CD4-positive, alpha-beta T cell (primary cell): Measurements from ENCODE around the gene PADI4. TPM values are rescaled to one million over a fixed set of nuclear protein-coding genes. Genes with fewer than 3 reads are reported as not detected.
"Not testable (repeated sequence)": the region's sequence is repeated elsewhere in the genome, so short reads cannot be mapped to it uniquely, and the experiment has no call there.

Experiments
- ATAC-seq: fragments of 200-7000 bp; cut with Tn5 transposase; one replicate; pipeline ENCODE4 v1.10.0; 2022; ENCODE audit warnings: mild to moderate bottlenecking; ENCODE audit not compliant: poor library complexity
- CTCF ChIA-PET: fragments of 350-600 bp; sonication (Branson Sonifier 250); formaldehyde crosslinking; loops from one replicate; lab custom pipeline; 2021; ENCODE audit warnings: antibody characterized with exemption, inconsistent platforms; lab: Charles Lee
- POLR2A ChIA-PET: fragments of 350-600 bp; sonication (Branson Sonifier 250); formaldehyde crosslinking; loops from one replicate; lab custom pipeline; 2021; ENCODE audit warnings: antibody characterized with exemption, inconsistent platforms; lab: Charles Lee
- DNase-seq, 14 experiments: peaks; one replicate each; pipeline ENCODE4 v3.0.0-alpha.2; 2013 to 2020; ENCODE audit warnings: mixed read lengths in 2 of 14
- H3K27ac ChIP-seq, 2 donors: one replicate each; pipeline versions ENCODE4 v1.5.1 to v1.7.0; 2013; ENCODE audit warnings: low read length in 2 of 2, low read depth in 1 of 2, mild to moderate bottlenecking in 1 of 2
- H3K27me3 ChIP-seq, 2 experiments: 1 replicate in 1 of 2; 2 replicates in 1 of 2; pipeline versions ENCODE4 v1.6.1 to v1.7.0; 2013; ENCODE audit warnings: low read length in 2 of 2, control low read depth in 1 of 2, mild to moderate bottlenecking in 1 of 2, moderate library complexity in 1 of 2; ENCODE audit not compliant: insufficient read depth in 2 of 2, control insufficient read depth in 1 of 2
- H3K36me3 ChIP-seq: one replicate; pipeline ENCODE4 v1.6.1; 2013; ENCODE audit warnings: low read length, control low read depth; ENCODE audit not compliant: insufficient read depth
- H3K4me1 ChIP-seq: one replicate; pipeline ENCODE4 v1.6.1; 2013; ENCODE audit warnings: low read length, control low read depth; ENCODE audit not compliant: insufficient read depth
- H3K4me3 ChIP-seq: one replicate; pipeline ENCODE4 v1.5.1; 2013; ENCODE audit warnings: mild to moderate bottlenecking, low read length, moderate library complexity
- H3K9me3 ChIP-seq, 2 experiments: 1 replicate in 1 of 2; 2 replicates in 1 of 2; pipeline versions ENCODE4 v1.6.1 to v1.7.0; 2013; ENCODE audit warnings: low read length in 2 of 2, mild to moderate bottlenecking in 2 of 2, control low read depth in 1 of 2, moderate library complexity in 1 of 2; ENCODE audit not compliant: control insufficient read depth in 1 of 2, insufficient read depth in 1 of 2
- H3K27ac Mint-ChIP-seq: one replicate; pipeline ENCODE4 v1.8.0; 2020; ENCODE audit warnings: mixed read lengths
- H3K27me3 Mint-ChIP-seq: one replicate; pipeline ENCODE4 v1.8.0; 2021; ENCODE audit warnings: mixed read lengths
- H3K36me3 Mint-ChIP-seq: one replicate; pipeline ENCODE4 v1.8.0; 2021; ENCODE audit warnings: low read depth, mixed read lengths
- H3K4me1 Mint-ChIP-seq: one replicate; pipeline ENCODE4 v1.8.0; 2021; ENCODE audit warnings: low read depth, mixed read lengths
- H3K4me3 Mint-ChIP-seq: one replicate; pipeline ENCODE4 v1.8.0; 2020; ENCODE audit warnings: mild to moderate bottlenecking, mixed read lengths
- H3K9me3 Mint-ChIP-seq: one replicate; pipeline ENCODE4 v1.8.0; 2020; ENCODE audit warnings: mixed read lengths
- intact Hi-C, 2 experiments: fragments of 100-400 bp; cut with DNase I in 1 of 2; cut with micrococcal nuclease in 1 of 2; formaldehyde crosslinking; loops; one replicate each; pipeline versions ENCODE4 v1.15.1 to v1.9.0; 2023 to 2025; cut with DNase I, micrococcal nuclease
- total RNA-seq, 174 experiments: library from RNA in 2 of 174; stranded (reverse) in 2 of 174; gene quantifications; one replicate each; pipeline ENCODE4 v1.2.3 and lab custom pipeline; 2021 to 2026
- TF ChIP-seq, protein P1 (sequence below): fragments of 200-600 bp; IDR thresholded peaks from one replicate; pipeline ENCODE4 v1.8.0; 2022; ENCODE audit warnings: antibody characterized with exemption, mild to moderate bottlenecking

The PADI4 gene
- total RNA-seq, 2 experiments from 2014 or later: 0.41 to 0.75 TPM

DNA sequence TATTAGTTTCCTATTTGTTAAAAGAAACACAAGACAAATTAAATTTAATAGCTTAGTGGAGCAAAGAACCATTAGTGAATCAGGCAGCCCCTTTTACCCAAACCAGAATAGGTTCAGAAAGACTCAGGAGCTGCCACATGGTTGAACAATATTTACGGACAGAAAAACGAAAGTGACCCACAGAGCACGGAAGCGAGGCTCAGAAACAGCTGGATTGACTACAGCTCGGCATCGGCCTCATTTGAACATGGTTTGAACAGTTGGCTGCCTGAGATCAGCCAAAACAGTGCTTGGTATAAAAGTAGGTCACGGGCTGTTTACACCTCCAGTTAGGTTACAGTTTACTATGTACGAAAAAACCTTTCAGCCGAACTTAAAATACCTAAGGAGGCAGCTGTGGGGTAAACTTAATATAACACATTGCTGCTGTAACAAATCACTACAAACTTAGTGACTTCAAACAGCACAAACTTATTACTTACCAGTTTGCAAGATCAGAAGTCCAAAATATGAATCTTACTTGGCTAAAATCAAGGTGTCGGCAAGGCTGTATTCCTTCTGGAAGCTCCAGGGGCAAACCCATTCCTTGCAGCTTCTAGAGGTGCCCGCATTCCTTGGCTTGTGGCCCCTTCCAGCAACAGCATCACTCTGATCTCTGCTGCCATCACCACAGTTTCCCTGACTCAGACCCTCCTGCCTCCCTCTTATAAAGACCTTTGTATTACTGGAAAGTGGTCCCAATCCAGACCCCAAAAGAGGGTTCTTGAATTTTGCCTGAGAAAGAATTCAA, 11.8 kb downstream of the PADI4 start:
- Mint-ChIP-seq H3K27me3 (no peaks in the 10 kb centered on the region), H3K36me3 (no peaks in the 10 kb centered on the region), H3K27ac (no peak overlapping the region), H3K4me1 (no peaks in the 10 kb centered on the region), H3K4me3 (no peak overlapping the region), H3K9me3 (peaks cover 2% of the 10 kb centered on the region)
- ChIA-PET POLR2A (interaction anchor here (0.6 kb wide), 1 partner anchor 158 kb away, joined by 3 read pairs; no protein-coding TSS in a partner anchor), CTCF (no interaction called here)
- DNase-seq (no peak), ATAC-seq (no peak)
- no peak overlapping the region for H3K27ac ChIP-seq
- TF ChIP-seq, protein P1, sequence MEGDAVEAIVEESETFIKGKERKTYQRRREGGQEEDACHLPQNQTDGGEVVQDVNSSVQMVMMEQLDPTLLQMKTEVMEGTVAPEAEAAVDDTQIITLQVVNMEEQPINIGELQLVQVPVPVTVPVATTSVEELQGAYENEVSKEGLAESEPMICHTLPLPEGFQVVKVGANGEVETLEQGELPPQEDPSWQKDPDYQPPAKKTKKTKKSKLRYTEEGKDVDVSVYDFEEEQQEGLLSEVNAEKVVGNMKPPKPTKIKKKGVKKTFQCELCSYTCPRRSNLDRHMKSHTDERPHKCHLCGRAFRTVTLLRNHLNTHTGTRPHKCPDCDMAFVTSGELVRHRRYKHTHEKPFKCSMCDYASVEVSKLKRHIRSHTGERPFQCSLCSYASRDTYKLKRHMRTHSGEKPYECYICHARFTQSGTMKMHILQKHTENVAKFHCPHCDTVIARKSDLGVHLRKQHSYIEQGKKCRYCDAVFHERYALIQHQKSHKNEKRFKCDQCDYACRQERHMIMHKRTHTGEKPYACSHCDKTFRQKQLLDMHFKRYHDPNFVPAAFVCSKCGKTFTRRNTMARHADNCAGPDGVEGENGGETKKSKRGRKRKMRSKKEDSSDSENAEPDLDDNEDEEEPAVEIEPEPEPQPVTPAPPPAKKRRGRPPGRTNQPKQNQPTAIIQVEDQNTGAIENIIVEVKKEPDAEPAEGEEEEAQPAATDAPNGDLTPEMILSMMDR: no peak
- intact Hi-C loops: no loop called here
- H3K27me3 ChIP-seq: no peaks in the 10 kb centered on the region
- no peaks in the 10 kb centered on the region for H3K36me3 ChIP-seq
- no peaks in the 10 kb centered on the region for H3K9me3 ChIP-seq
- no peaks in the 10 kb centered on the region for H3K4me1 ChIP-seq
- H3K4me3 ChIP-seq: no peak overlapping the region

DNA sequence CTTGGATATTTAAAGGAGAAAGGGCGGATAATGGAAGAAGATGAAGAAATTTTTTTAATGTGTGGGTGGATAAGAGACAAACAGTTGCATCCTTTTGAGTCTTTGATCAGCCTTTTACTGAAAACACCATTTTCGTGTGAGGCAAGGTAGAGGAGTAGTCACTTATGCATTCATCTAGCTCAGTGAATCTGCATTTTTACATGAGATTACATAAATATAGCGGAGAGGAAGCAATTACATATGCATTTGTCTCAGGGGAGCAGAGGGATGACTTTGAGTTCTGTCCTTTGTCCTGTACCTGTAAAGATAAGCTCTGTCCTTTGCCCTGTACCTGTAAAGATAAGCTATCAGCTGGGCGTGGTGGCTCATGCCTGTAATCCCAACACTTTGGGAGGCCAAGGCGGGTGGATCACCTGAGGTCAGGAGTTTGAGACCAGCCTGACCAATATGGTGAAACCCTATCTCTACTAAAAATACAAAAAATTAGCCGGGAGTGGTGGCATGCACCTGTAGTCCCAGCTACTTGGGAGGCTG, 13.9 kb downstream of the PADI4 start:
- H3K27me3 ChIP-seq, H3K36me3 Mint-ChIP-seq, H3K27ac ChIP-seq, H3K4me1 Mint-ChIP-seq, H3K4me3 ChIP-seq, POLR2A ChIA-PET, H3K27ac Mint-ChIP-seq, CTCF ChIA-PET, H3K27me3 Mint-ChIP-seq, H3K4me1 ChIP-seq, intact Hi-C loops, H3K9me3 Mint-ChIP-seq, H3K4me3 Mint-ChIP-seq, H3K36me3 ChIP-seq, DNase-seq, ATAC-seq, H3K9me3 ChIP-seq: not testable (repeated sequence)

DNA sequence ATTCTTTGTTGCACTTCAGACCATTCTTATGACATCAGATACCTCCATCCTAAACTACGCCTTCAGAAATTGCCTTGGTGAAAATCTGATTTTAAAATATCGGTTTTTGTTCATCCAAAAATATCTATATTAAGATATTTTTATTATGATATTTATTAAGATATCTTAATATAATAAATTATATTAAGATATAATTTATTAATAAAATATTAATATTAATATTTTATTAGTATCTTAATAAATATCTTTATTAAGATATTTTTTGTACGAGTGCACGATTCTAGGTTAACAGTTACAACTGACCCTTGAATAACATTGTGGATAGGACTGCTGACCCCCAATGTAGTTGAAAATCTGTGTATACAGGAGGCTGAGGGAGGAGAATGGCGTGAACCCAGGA, 20.9 kb downstream of the PADI4 start:
- POLR2A ChIA-PET: no interaction called here
- peaks cover 32% of the 10 kb centered on the region for H3K27me3 Mint-ChIP-seq
- H3K27me3 ChIP-seq: peaks cover 5% of the 10 kb centered on the region in 2 experiments
- H3K4me1 Mint-ChIP-seq: no peaks in the 10 kb centered on the region
- H3K4me1 ChIP-seq: no peaks in the 10 kb centered on the region
- no peak overlapping the region for H3K4me3 Mint-ChIP-seq
- H3K4me3 ChIP-seq: no peak overlapping the region
- H3K36me3 Mint-ChIP-seq: no peaks in the 10 kb centered on the region
- intact Hi-C loops: no loop called here
- DNase-seq (no peak), ATAC-seq (no peak)
- H3K27ac Mint-ChIP-seq: no peak overlapping the region
- H3K36me3 ChIP-seq: no peaks in the 10 kb centered on the region
- H3K9me3 ChIP-seq: peaks cover 0 to 4% of the 10 kb centered on the region in 2 experiments
- H3K27ac ChIP-seq: no peak overlapping the region
- H3K9me3 Mint-ChIP-seq: no peaks in the 10 kb centered on the region
- CTCF ChIA-PET: no interaction called here
- TF ChIP-seq, protein P1: no peak
